SU-DHL-6 (cell line): ENCODE data around the gene SLC13A1.

ENCODE experiments used
- EZH2phosphoT487 ChIP-seq: fragments of 200-600 bp; sonication (generic), shearing (Covaris generic); conservative IDR thresholded peaks from 2 replicates; pipeline ENCODE4 v1.6.1; 2018; ENCODE audit warnings: mild to moderate bottlenecking, antibody characterized with exemption, low read length, moderate library complexity, mixed read lengths
- TF ChIP-seq, protein P1 (sequence below): fragments of 200-600 bp; sonication (generic); IDR thresholded peaks from one replicate; pipeline ENCODE4 v1.5.1; 2017; ENCODE audit warnings: antibody characterized with exemption, mild to moderate bottlenecking, low read length, moderate library complexity; ENCODE audit not compliant: insufficient read depth, poor library complexity, severe bottlenecking

DNA sequence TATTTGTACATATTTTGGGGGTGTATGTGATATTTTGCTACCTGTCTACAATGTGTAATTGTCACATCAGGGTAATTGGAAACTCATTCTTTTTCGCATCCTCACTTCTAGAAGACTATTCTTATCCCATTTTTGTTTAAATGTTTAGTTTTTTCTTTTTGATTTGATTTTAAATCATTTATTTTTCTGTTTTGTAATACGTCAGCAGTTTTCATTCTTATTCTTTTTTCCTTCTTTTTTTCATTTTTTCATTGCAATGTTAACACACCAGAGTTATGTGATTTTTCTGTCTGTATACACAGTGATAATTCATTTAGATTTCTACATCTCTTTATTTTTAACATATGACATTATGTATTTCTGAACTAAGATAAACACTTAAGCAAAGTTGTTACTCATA lies 85.5 kb downstream of the SLC13A1 start:
- TF ChIP-seq, protein P1, sequence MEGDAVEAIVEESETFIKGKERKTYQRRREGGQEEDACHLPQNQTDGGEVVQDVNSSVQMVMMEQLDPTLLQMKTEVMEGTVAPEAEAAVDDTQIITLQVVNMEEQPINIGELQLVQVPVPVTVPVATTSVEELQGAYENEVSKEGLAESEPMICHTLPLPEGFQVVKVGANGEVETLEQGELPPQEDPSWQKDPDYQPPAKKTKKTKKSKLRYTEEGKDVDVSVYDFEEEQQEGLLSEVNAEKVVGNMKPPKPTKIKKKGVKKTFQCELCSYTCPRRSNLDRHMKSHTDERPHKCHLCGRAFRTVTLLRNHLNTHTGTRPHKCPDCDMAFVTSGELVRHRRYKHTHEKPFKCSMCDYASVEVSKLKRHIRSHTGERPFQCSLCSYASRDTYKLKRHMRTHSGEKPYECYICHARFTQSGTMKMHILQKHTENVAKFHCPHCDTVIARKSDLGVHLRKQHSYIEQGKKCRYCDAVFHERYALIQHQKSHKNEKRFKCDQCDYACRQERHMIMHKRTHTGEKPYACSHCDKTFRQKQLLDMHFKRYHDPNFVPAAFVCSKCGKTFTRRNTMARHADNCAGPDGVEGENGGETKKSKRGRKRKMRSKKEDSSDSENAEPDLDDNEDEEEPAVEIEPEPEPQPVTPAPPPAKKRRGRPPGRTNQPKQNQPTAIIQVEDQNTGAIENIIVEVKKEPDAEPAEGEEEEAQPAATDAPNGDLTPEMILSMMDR = no peak
- TF ChIP-seq EZH2phosphoT487 = no peak
